Osteoblast (primary cell): ENCODE results near the gene MGST2. TPM values are rescaled to one million over a fixed set of nuclear protein-coding genes. Genes with fewer than 3 reads are reported as not detected.

Source experiments
- DNase-seq: peaks from one replicate; pipeline ENCODE4 v3.0.0; 2011; ENCODE audit warnings: low spot score, mixed read lengths; ENCODE audit not compliant: insufficient read length; ENCODE audit errors: missing footprints
- H2AFZ ChIP-seq: 2 replicates; pipeline ENCODE4 v1.6.0; 2011; ENCODE audit warnings: mild to moderate bottlenecking, low read length
- H3K27ac ChIP-seq: 2 replicates; pipeline ENCODE4 v1.5.1; 2011; ENCODE audit warnings: mild to moderate bottlenecking, low read depth, low read length, moderate library complexity
- H3K27me3 ChIP-seq: 2 replicates; pipeline ENCODE4 v1.6.0; 2012; ENCODE audit warnings: mild to moderate bottlenecking, control low read depth, inconsistent platforms, low read length, moderate library complexity; ENCODE audit not compliant: insufficient read depth
- H3K36me3 ChIP-seq: 2 replicates; pipeline ENCODE4 v1.5.1; 2011; ENCODE audit warnings: mild to moderate bottlenecking, low read length, control low read depth, moderate library complexity; ENCODE audit not compliant: insufficient read depth
- H3K4me1 ChIP-seq: 2 replicates; pipeline ENCODE4 v1.5.1; 2011; ENCODE audit warnings: mild to moderate bottlenecking, low read length, control low read depth, moderate library complexity; ENCODE audit not compliant: insufficient read depth
- H3K4me2 ChIP-seq: 2 replicates; pipeline ENCODE4 v1.6.0; 2011; ENCODE audit warnings: mild to moderate bottlenecking, low read length; ENCODE audit not compliant: insufficient read depth
- H3K4me3 ChIP-seq: fragments of 200-600 bp; sonication (generic); 3 replicates; pipeline ENCODE4 v1.5.1; 2012; ENCODE audit warnings: mild to moderate bottlenecking, low read length, inconsistent platforms; ENCODE audit not compliant: insufficient read depth
- H3K79me2 ChIP-seq: 2 replicates; pipeline ENCODE4 v1.6.0; 2012; ENCODE audit warnings: mild to moderate bottlenecking, low read length, control low read depth, inconsistent platforms; ENCODE audit not compliant: insufficient read depth
- H3K9me3 ChIP-seq: 2 replicates; pipeline ENCODE4 v1.5.1; 2011; ENCODE audit warnings: low read depth, low read length, control low read depth
- H4K20me1 ChIP-seq: 2 replicates; pipeline ENCODE4 v1.6.0; 2012; ENCODE audit warnings: mild to moderate bottlenecking, low read length, control low read depth; ENCODE audit not compliant: insufficient read depth
- total RNA-seq: library from RNA; depleted of rRNA; stranded (reverse); fragments of >200 nt; gene quantifications from 2 replicates; pipeline ENCODE4 v1.2.3, GENCODE V29; 2012
- TF ChIP-seq, protein P1 (sequence below): IDR thresholded peaks from 2 replicates; pipeline ENCODE4 v1.5.1; 2011; ENCODE audit warnings: mild to moderate bottlenecking, low read depth, low read length, moderate library complexity; ENCODE audit errors: extremely low read depth

MGST2 gene
- total RNA-seq, 1 donor, result 6.2 TPM

DNA sequence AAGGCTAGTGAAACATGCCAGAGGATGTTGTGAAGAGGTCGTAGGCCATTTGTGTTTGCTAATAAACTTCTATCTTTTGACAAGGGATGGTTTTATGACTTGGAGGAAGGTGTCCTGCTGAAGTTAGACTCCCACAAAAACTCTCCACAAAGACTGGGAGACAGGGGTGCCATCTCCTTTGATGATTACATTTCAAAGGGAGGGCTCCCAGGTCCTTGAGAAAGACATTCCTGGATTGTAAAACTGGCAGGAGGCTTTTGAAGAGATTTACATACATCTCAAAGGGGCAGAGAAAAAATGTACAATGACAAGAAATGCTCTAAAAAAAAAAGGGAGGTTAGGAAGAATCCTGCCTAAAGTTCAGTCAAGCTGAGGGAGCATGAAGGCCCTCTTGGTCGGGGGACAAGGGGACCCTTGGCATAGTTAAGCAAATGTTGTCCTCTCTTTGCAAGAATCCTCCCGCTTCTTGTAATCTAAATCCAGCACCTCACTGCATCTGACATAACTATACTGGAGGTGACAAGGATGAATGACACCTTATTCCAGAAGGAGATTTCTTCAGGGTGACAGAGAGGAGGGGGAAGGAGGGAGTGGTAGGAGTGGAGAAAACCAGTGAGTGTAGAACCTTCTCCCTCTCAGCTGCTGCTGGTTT is 41.1 kb upstream of the MGST2 start:
- no peak for DNase-seq
- Histone ChIP-seq H3K27ac (no peak overlapping the region), H3K36me3 (no peaks in the 10 kb centered on the region), H4K20me1 (no peaks in the 10 kb centered on the region), H3K9me3 (no peaks in the 10 kb centered on the region), H3K4me2 (no peak overlapping the region), H3K79me2 (no peaks in the 10 kb centered on the region), H3K27me3 (peaks cover 46% of the 10 kb centered on the region), H3K4me3 (no peak overlapping the region), H2AFZ (no peak overlapping the region), H3K4me1 (no peaks in the 10 kb centered on the region)
- TF ChIP-seq, protein P1, sequence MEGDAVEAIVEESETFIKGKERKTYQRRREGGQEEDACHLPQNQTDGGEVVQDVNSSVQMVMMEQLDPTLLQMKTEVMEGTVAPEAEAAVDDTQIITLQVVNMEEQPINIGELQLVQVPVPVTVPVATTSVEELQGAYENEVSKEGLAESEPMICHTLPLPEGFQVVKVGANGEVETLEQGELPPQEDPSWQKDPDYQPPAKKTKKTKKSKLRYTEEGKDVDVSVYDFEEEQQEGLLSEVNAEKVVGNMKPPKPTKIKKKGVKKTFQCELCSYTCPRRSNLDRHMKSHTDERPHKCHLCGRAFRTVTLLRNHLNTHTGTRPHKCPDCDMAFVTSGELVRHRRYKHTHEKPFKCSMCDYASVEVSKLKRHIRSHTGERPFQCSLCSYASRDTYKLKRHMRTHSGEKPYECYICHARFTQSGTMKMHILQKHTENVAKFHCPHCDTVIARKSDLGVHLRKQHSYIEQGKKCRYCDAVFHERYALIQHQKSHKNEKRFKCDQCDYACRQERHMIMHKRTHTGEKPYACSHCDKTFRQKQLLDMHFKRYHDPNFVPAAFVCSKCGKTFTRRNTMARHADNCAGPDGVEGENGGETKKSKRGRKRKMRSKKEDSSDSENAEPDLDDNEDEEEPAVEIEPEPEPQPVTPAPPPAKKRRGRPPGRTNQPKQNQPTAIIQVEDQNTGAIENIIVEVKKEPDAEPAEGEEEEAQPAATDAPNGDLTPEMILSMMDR, result no peak

DNA sequence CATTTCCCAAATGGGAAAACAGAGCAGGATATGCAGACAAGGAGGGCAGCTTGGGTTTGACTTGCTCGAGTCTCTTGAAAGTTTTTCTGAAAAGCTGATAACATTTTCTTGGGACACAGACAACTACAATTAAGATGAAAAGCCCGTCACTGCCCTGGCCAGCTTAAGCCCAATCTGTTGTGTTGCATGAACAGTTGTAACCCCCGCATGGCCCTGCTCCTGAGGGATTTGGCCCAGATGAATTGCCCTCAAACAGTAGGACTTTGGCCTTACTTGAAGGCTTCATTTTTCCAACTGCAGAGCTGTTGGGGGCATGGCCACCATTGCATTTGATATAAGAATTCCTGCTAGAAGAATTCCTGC is 40.5 kb upstream of the MGST2 start:
- TF ChIP-seq, protein P1, result no peak
- Histone ChIP-seq H3K27me3 (peaks cover 50% of the 10 kb centered on the region), H2AFZ (no peak overlapping the region), H3K27ac (no peak overlapping the region), H3K4me1 (no peaks in the 10 kb centered on the region), H3K36me3 (no peaks in the 10 kb centered on the region), H3K4me3 (no peak overlapping the region), H4K20me1 (no peaks in the 10 kb centered on the region), H3K9me3 (no peaks in the 10 kb centered on the region), H3K79me2 (no peaks in the 10 kb centered on the region), H3K4me2 (no peak overlapping the region)
- DNase-seq, result no peak

DNA sequence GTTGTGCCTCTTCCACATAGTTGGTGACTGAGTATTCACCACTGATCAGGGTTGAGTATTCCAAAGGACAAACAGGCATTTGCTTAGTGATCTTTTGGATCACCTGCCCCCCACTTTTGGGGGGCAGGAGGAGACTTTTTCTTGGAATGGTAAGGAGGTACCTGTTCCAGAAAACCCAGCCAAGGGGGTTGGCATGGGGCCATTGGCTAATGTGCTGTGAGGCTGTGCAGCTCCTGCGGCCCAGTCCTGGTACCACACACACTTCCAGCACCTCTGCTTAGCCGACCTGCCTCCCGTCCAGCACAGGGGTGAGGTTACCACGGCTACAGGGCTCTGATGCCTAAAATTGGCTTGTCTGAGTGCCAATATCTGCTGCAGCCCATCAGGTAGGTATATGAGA is 40.1 kb upstream of the MGST2 start:
- Histone ChIP-seq H3K4me2 (no peak overlapping the region), H3K79me2 (no peaks in the 10 kb centered on the region), H3K9me3 (no peaks in the 10 kb centered on the region), H3K27ac (no peak overlapping the region), H3K4me3 (no peak overlapping the region), H3K36me3 (no peaks in the 10 kb centered on the region), H4K20me1 (no peaks in the 10 kb centered on the region), H3K27me3 (peaks cover 54% of the 10 kb centered on the region), H3K4me1 (no peaks in the 10 kb centered on the region), H2AFZ (no peak overlapping the region)
- TF ChIP-seq, protein P1, result no peak
- no peak for DNase-seq

DNA sequence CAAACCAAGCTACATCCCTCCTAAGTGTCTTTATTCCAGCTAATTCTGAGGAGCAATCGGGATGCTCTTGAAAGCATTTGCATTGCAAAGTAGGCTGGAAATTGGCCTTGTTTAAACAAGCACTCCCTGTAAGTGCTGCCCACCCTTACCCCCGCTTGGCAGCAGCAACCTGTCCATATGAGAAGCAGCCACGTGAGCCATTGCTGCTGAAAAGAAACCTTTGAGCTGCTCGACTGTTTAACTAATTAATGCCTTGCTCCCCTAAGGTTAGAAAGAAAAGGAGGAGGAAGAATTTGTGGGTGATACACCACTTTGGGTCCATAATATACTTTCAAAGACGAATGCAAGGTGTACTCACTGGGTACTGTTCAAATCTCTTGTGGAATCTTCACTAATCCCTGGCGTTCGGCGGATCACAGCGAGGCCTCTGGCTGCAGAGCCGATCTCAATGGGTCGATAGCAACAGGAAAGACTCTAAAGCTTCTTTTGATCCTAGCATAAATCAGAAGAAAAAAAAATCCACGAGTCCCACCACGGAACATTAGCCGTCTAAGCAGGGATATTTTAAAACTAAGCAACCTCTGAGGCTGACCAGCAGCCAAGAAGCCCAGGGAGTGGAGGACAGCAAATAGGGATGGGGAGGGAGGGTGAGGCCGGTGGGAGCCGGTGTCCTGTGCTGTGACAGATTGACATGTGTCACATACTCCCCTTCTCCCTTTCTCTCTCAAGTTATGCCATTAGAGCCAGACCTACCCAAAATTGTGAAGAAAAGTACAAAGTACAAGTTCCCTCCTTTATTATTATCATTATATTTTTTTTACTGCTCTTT is 37.2 kb upstream of the MGST2 start:
- Histone ChIP-seq H4K20me1 (no peaks in the 10 kb centered on the region), H3K27ac (no peak overlapping the region), H3K9me3 (no peaks in the 10 kb centered on the region), H3K36me3 (no peaks in the 10 kb centered on the region), H3K4me2 (no peak overlapping the region), H3K4me3 (no peak overlapping the region), H3K79me2 (no peaks in the 10 kb centered on the region), H2AFZ (no peak overlapping the region), H3K27me3 (peaks cover 70% of the 10 kb centered on the region), H3K4me1 (no peaks in the 10 kb centered on the region)
- TF ChIP-seq, protein P1, result no peak
- no peak for DNase-seq
